Skeletal muscle satellite cell (primary cell): ENCODE results near the gene ARMC9.
"Not testable (repeated sequence)": the region's sequence is repeated elsewhere in the genome, so short reads cannot be mapped to it uniquely, and the experiment has no call there.

Experiments used
- H3K27me3 ChIP-seq: 2 replicates; pipeline ENCODE4 v1.7.0; 2013; ENCODE audit warnings: low read length; ENCODE audit not compliant: control insufficient read depth, insufficient read depth
- H3K36me3 ChIP-seq: 2 replicates; pipeline ENCODE4 v1.7.0; 2013; ENCODE audit warnings: mild to moderate bottlenecking, control low read depth, low read length; ENCODE audit not compliant: insufficient read depth
- H3K4me1 ChIP-seq: 2 replicates; pipeline ENCODE4 v1.7.0; 2013; ENCODE audit warnings: low read length; ENCODE audit not compliant: control insufficient read depth, insufficient read depth
- H3K4me2 ChIP-seq: 2 replicates; pipeline ENCODE4 v1.7.0; 2013; ENCODE audit warnings: mild to moderate bottlenecking, low read length
- H3K4me3 ChIP-seq: 2 replicates; pipeline ENCODE4 v1.7.0; 2013; ENCODE audit warnings: low read length
- H3K9ac ChIP-seq: 2 replicates; pipeline ENCODE4 v1.7.0; 2013; ENCODE audit warnings: mild to moderate bottlenecking, low read depth, low read length, moderate library complexity
- H3K9me3 ChIP-seq: replicated peaks from 2 replicates; pipeline ENCODE4 v1.7.0; 2013; ENCODE audit warnings: mild to moderate bottlenecking, control low read depth, low read length

Gene ARMC9

DNA sequence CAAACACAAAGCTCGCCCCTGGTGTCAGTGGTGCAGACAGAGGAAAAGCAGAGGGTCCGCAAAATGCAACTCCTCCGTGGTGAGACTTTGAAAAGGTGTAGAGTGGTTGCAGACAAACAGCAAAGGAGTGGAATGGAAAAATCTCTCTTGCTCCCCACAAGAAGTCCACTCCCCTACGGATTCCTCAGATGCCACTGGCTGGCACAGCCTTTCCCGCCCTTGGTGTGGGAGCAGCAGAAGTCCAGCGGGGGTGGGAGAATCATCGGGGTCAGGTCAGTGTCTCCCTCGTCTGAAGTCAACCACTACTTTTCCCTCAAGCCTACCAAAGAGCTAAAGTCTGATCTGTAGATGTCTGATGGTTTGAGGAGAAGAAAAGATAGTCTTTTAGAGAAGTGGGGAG lies 174.8 kb downstream of the ARMC9 start:
- H3K4me1 ChIP-seq: no peaks in the 10 kb centered on the region
- H3K4me3 ChIP-seq: no peak overlapping the region
- no peak overlapping the region for H3K4me2 ChIP-seq
- H3K9ac ChIP-seq: no peak overlapping the region
- no peaks in the 10 kb centered on the region for H3K36me3 ChIP-seq
- no peaks in the 10 kb centered on the region for H3K27me3 ChIP-seq
- H3K9me3 ChIP-seq: no peaks in the 10 kb centered on the region

GRCh38 chr2:231373786-231374349 lies 175.4 kb downstream of the ARMC9 start:
- H3K27me3 ChIP-seq: no peaks in the 10 kb centered on the region
- no peak overlapping the region for H3K4me2 ChIP-seq
- no peaks in the 10 kb centered on the region for H3K36me3 ChIP-seq
- H3K4me1 ChIP-seq: no peaks in the 10 kb centered on the region
- no peaks in the 10 kb centered on the region for H3K9me3 ChIP-seq
- H3K9ac ChIP-seq: no peak overlapping the region
- H3K4me3 ChIP-seq: no peak overlapping the region

GRCh38 chr2:231374771-231375170 lies 176.3 kb downstream of the ARMC9 start:
- Histone ChIP-seq H3K9ac (no peak overlapping the region), H3K27me3 (no peaks in the 10 kb centered on the region), H3K4me3 (no peak overlapping the region), H3K4me1 (no peaks in the 10 kb centered on the region), H3K4me2 (no peak overlapping the region), H3K36me3 (no peaks in the 10 kb centered on the region), H3K9me3 (no peaks in the 10 kb centered on the region)

DNA sequence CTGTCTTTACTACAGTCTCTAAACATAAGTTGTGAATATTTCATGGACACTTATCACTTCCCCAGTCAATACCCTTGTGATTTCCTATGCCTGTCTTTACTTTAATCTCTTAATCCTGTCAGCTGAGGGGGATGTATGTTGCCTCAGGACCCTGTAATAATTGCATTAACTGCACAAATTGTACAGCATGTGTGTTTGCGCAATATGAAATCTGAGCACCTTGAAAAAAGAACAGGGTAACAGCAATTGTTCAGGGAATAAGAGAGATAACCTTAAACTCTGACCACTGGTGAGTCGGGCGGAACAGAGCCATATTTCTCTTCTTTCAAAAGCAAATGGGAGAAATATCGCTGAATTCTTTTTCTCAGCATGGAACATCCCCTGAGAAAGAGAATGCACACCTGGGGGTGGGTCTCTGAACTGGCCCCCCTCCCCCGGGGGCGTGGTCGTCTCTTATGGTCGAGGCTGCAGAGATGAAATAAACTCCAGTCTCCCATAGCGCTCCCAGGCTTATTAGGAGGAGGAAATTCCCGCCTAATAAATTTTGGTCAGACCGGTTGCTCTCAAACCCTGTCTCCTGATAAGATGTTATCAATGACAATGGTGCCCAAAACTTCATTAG lies 177.7 kb downstream of the ARMC9 start:
- not testable (repeated sequence) for H3K4me1 ChIP-seq, H3K9me3 ChIP-seq, H3K27me3 ChIP-seq, H3K9ac ChIP-seq, H3K4me2 ChIP-seq, H3K36me3 ChIP-seq, H3K4me3 ChIP-seq

DNA sequence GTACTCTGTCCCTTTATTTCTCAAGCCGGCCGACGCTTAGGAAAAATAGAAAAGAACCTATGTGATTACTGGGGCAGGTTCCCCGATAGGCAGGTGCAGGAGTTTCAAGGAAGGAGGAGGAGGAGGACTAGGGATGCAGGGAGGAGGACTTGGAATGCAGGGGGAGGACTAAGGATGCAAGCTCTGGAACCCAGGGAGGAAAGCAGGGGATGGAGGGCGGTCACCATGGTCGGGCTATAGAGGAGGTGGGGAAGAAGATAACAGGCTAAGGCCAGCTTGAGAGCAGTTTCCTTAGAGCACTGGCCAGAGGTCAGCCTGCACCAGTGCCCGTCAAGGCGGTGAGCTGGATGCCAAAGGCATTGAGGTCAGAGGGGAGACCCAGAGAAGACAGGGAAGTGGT lies 178.4 kb downstream of the ARMC9 start:
- no peak overlapping the region for H3K4me3 ChIP-seq
- H3K4me2 ChIP-seq: no peak overlapping the region
- H3K4me1 ChIP-seq: no peaks in the 10 kb centered on the region
- no peaks in the 10 kb centered on the region for H3K36me3 ChIP-seq
- no peaks in the 10 kb centered on the region for H3K9me3 ChIP-seq
- H3K9ac ChIP-seq: no peak overlapping the region
- no peaks in the 10 kb centered on the region for H3K27me3 ChIP-seq

DNA sequence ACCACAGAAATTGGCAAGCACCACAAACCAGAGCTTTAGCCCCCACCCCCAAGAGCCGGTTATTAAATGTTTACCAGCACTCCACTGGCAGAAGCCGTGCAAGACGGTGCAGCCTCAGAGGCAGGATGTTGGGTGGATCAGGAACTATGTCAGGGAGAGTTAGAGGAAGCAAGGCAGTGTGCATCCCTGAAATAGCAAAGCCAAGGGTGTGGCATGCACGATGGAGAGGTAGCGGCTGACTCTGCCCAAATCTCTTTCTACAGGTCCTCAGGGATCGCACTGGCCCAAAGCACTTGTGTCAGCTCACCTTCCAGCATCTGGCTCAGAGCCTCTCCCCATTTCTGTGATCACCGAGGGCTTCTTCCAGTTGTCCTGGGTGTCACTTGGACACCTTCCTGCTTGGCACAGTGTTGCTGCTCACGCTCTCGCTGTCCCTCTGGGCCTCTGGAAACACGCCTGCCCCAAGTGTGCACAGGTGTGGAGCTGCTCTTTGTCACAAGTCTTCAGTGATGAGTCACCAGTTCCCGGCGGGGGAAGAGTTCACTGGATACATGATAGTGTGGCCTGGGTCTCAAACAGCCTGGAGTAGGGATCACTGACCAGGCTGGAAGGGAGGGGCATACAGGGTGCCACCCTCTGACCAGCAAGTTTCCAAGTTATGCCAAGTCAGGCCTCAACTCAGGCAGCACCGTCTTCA lies 179.7 kb downstream of the ARMC9 start:
- H3K36me3 ChIP-seq: no peaks in the 10 kb centered on the region
- no peaks in the 10 kb centered on the region for H3K9me3 ChIP-seq
- H3K4me2 ChIP-seq: no peak overlapping the region
- H3K4me1 ChIP-seq: no peaks in the 10 kb centered on the region
- H3K27me3 ChIP-seq: no peaks in the 10 kb centered on the region
- no peak overlapping the region for H3K4me3 ChIP-seq
- no peak overlapping the region for H3K9ac ChIP-seq

DNA sequence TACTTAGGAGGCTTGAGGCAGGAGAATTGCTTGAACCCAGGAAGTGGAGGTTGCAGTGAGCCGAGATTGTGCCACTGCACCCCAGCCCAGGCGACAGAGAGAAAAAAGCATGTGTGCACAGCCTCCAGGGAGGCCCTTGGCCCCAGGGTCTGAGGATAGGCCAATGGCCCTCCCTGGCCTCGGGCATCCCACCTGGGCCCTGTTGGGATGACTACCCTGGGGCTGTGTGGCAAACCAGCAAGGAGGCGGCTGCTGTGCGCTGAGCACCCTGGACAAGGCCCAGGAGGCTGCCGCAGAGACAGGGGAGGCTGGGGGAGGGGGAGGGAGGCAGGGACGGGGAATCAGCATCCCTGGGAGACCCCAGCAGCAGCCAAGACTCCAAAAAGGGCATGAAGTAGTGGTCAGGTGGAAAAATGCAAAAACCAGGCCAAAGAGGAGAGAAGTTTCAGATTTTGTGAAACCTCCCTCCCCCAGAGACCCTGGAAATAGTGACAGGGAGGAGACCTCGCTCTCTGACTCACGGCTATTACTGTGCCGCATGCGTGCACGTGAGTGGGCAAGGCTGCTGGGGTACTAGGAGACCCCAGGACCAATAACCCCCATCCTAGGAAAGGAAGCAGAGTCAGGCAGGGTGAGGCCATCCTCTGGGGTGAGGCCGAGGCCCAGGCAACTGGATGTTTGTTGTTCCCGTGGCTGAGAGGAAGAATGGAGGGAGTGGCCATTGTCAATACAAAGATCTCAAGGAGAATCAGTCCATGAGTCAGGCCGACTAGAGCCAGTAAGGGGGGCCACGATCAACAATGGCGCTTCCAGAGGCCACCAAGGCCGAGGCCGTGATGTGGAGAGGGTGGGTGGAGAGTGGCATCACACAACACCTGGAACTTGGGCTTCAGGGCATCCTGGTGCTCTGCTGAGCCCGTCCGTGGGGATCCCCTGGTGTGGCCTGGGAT lies 181.1 kb downstream of the ARMC9 start:
- H3K9me3 ChIP-seq: peaks cover 1% of the 10 kb centered on the region
- H3K27me3 ChIP-seq: no peaks in the 10 kb centered on the region
- H3K9ac ChIP-seq: no peak overlapping the region
- no peaks in the 10 kb centered on the region for H3K36me3 ChIP-seq
- no peak overlapping the region for H3K4me3 ChIP-seq
- H3K4me1 ChIP-seq: no peaks in the 10 kb centered on the region
- no peak overlapping the region for H3K4me2 ChIP-seq

GRCh38 chr2:231380307-231380706 lies 181.9 kb downstream of the ARMC9 start:
- no peaks in the 10 kb centered on the region for H3K36me3 ChIP-seq
- no peak overlapping the region for H3K9ac ChIP-seq
- peaks cover 8% of the 10 kb centered on the region for H3K9me3 ChIP-seq
- no peak overlapping the region for H3K4me2 ChIP-seq
- no peaks in the 10 kb centered on the region for H3K27me3 ChIP-seq
- H3K4me1 ChIP-seq: no peaks in the 10 kb centered on the region
- H3K4me3 ChIP-seq: no peak overlapping the region

DNA sequence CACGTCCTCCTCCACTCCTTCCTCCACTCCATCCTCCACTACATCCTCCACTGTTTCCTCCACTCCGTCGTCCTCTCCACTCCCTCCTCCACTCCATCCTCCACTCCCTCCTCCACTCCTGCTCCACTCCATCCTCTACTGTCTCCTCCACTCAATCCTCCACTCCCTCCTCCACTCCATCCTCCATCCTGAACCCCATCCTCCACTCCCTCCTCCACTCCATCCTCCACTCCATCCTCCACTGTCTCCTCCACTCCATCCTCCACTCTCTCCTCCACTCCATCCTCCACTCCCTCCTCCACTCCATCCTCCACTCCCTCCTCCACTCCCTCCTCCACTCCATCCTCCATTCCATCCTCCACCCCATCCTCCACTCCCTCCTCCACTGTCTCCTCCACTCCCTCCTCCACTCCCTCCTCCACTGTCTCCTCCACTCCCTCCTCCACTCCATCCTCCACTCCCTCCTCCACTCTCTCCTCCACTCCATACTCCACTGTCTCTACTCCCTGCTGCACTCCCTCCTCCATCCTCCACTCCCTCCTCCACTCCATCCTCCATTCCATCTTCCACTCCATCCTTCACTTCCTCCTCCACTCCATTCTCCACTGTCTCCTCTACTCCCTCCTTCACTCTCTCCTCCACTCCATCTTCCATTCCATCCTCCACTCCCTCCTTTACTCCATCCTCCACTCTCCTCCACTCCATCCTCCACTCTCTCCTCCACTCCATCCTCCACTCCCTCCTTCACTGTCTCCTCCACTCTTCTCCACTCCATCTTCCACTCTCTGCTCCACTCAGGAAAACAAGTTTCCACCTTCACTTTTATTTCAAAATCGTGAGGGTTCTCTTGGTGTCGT lies 182.8 kb downstream of the ARMC9 start:
- Histone ChIP-seq H3K4me2 (no peak overlapping the region), H3K27me3 (no peaks in the 10 kb centered on the region), H3K9ac (no peak overlapping the region)

GRCh38 chr2:231382116-231382515 lies 183.7 kb downstream of the ARMC9 start:
- peaks cover 8% of the 10 kb centered on the region for H3K9me3 ChIP-seq
- no peaks in the 10 kb centered on the region for H3K27me3 ChIP-seq
- peaks cover 13% of the 10 kb centered on the region for H3K4me1 ChIP-seq
- H3K36me3 ChIP-seq: no peaks in the 10 kb centered on the region
- no peak overlapping the region for H3K4me3 ChIP-seq
- no peak overlapping the region for H3K4me2 ChIP-seq
- H3K9ac ChIP-seq: no peak overlapping the region

More for the DNA sequence above, 182.8 kb downstream of the ARMC9 start:
- H3K4me1 ChIP-seq: peaks cover 4% of the 10 kb centered on the region
- no peak overlapping the region for H3K4me3 ChIP-seq
- peaks cover 8% of the 10 kb centered on the region for H3K9me3 ChIP-seq
- no peaks in the 10 kb centered on the region for H3K36me3 ChIP-seq
